Measurements from ENCODE around the gene IL12RB2. TPM values are rescaled to one million over a fixed set of nuclear protein-coding genes. Genes with fewer than 3 reads are reported as not detected.

Gene IL12RB2
- total and polyA plus RNA-seq, 2 of the 13 experiments (the other 11 are each of a cell fraction or from before 2014, with no cell fraction given): not detected

DNA sequence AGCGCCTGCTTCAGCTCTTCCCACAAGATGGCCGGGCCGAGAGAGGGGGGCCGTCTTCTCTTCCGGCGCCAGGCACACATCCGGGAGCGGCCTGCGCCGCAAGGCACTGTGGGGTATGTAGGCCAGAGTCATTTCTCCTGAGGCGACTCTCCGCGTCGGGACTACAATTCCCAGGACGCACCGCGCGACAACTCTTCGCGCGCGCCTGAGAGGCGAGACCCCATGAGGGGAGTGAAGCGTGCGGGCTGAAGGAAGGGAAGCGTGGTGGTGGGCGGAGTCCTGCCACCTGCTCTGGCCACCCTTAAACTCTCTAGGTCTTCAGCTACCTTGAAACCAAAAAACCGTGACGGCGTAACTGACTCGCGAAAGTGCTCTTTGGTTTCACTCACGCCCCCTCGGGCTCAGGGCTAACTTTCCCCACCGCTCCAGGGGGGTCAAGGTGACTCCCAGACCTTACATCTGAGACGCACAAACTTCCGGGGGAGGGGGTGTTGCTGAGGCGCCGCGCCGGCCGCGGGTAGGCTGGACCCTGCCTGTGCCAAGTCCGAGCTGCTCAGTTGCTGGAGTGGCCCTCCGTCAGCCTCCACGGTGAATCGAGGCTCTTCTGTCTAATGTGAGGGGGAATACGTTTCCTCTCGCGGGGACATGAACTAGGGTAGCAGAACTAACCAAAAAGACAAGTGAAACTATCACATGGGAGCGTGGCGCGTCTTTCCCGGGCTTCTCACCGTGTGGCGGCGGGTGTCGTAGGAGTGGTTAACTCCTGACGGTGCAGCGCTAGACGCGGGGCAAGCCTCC, 122.9 kb downstream of the IL12RB2 start, which contains the start of gene SERBP1 (continued):
- TF ChIP-seq, protein P1, sequence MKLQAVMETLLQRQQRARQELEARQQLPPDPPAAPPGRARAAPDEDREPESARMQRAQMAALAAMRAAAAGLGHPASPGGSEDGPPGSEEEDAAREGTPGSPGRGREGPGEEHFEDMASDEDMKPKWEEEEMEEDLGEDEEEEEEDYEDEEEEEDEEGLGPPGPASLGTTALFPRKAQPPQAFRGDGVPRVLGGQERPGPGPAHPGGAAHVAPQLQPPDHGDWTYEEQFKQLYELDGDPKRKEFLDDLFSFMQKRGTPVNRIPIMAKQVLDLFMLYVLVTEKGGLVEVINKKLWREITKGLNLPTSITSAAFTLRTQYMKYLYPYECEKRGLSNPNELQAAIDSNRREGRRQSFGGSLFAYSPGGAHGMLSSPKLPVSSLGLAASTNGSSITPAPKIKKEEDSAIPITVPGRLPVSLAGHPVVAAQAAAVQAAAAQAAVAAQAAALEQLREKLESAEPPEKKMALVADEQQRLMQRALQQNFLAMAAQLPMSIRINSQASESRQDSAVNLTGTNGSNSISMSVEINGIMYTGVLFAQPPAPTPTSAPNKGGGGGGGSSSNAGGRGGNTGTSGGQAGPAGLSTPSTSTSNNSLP (IDR thresholded peaks at IDR 0.05; ENCODE audit: low read depth, low read length): no peak
- TF ChIP-seq TCF7 (IDR thresholded peaks at IDR 0.05; ENCODE audit: low read depth): peak; percentile 20; the same call in 1 of the 2 replicates
- TF ChIP-seq ZMAT3 (CRISPR knock-in tag; conservative IDR thresholded peaks at IDR 0.05): 0 out of 2 replicates have a peak, but pooled peaks have one; percentile 8
- TF ChIP-seq HOXA9 (CRISPR knock-in tag; IDR thresholded peaks at IDR 0.05; ENCODE audit: borderline replicate concordance): no peak
- no peak for TF ChIP-seq SATB2 (CRISPR knock-in tag; IDR thresholded peaks at IDR 0.05)
- TF ChIP-seq ZNF296 (CRISPR knock-in tag; conservative IDR thresholded peaks at IDR 0.05): no peak; the same call in 1 of the 2 replicates
- no peak; the same call in 1 of the 2 replicates for TF ChIP-seq JUN (CRISPR knock-in tag; IDR thresholded peaks at IDR 0.05)
- TF ChIP-seq ZNF138 (CRISPR knock-in tag; IDR thresholded peaks at IDR 0.05; ENCODE audit: low read depth): 0 out of 2 replicates have a peak, but pooled peaks have one; percentile 10
- TF ChIP-seq ETV6 (CRISPR knock-in tag; conservative IDR thresholded peaks at IDR 0.05): no peak; the same call in 1 of the 2 replicates
- TF ChIP-seq, protein P2, sequence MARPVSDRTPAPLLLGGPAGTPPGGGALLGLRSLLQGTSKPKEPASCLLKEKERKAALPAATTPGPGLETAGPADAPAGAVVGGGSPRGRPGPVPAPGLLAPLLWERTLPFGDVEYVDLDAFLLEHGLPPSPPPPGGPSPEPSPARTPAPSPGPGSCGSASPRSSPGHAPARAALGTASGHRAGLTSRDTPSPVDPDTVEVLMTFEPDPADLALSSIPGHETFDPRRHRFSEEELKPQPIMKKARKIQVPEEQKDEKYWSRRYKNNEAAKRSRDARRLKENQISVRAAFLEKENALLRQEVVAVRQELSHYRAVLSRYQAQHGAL (CRISPR knock-in tag; IDR thresholded peaks at IDR 0.05; ENCODE audit: not compliant biosample characterization): no peak
- TF ChIP-seq, protein P3, sequence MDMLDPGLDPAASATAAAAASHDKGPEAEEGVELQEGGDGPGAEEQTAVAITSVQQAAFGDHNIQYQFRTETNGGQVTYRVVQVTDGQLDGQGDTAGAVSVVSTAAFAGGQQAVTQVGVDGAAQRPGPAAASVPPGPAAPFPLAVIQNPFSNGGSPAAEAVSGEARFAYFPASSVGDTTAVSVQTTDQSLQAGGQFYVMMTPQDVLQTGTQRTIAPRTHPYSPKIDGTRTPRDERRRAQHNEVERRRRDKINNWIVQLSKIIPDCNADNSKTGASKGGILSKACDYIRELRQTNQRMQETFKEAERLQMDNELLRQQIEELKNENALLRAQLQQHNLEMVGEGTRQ (IDR thresholded peaks at IDR 0.05; ENCODE audit: low read depth, low read length): no peak
- TF ChIP-seq, protein P3 (CRISPR knock-in tag; IDR thresholded peaks at IDR 0.05; ENCODE audit: borderline replicate concordance): no peak
- peak; percentile 77 for TF ChIP-seq SP5 (CRISPR knock-in tag; IDR thresholded peaks at IDR 0.05; ENCODE audit: borderline replicate concordance, low read depth)
- TF ChIP-seq, protein P4, sequence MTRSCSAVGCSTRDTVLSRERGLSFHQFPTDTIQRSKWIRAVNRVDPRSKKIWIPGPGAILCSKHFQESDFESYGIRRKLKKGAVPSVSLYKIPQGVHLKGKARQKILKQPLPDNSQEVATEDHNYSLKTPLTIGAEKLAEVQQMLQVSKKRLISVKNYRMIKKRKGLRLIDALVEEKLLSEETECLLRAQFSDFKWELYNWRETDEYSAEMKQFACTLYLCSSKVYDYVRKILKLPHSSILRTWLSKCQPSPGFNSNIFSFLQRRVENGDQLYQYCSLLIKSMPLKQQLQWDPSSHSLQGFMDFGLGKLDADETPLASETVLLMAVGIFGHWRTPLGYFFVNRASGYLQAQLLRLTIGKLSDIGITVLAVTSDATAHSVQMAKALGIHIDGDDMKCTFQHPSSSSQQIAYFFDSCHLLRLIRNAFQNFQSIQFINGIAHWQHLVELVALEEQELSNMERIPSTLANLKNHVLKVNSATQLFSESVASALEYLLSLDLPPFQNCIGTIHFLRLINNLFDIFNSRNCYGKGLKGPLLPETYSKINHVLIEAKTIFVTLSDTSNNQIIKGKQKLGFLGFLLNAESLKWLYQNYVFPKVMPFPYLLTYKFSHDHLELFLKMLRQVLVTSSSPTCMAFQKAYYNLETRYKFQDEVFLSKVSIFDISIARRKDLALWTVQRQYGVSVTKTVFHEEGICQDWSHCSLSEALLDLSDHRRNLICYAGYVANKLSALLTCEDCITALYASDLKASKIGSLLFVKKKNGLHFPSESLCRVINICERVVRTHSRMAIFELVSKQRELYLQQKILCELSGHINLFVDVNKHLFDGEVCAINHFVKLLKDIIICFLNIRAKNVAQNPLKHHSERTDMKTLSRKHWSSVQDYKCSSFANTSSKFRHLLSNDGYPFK (CRISPR knock-in tag; IDR thresholded peaks at IDR 0.05; ENCODE audit: borderline replicate concordance): peak; percentile 22; the same call in 1 of the 2 replicates
- no peak for TF ChIP-seq TBP (CRISPR knock-in tag; IDR thresholded peaks at IDR 0.05)
- TF ChIP-seq ZNF839 (CRISPR knock-in tag; IDR thresholded peaks at IDR 0.05; ENCODE audit: borderline replicate concordance): no peak
- TF ChIP-seq ZNF577 (CRISPR knock-in tag; IDR thresholded peaks at IDR 0.05; ENCODE audit: borderline replicate concordance, low read depth): no peak
- peak; percentile 11; the same call in 1 of the 2 replicates for TF ChIP-seq PHF21A (CRISPR knock-in tag; IDR thresholded peaks at IDR 0.05)
